Liver (tissue), 9 donors: Measurements from ENCODE around the gene CCDC91. TPM values are rescaled to one million over a fixed set of nuclear protein-coding genes. Genes with fewer than 3 reads are reported as not detected.

Experiments used
- DNase-seq: peaks from one replicate; pipeline ENCODE4 v3.0.0-alpha.2; 2017; ENCODE audit warnings: low spot score
- H3K27ac ChIP-seq, 2 donors: one replicate each; pipeline ENCODE4 v1.7.0; 2013; ENCODE audit warnings: inconsistent platforms in 2 of 2, low read length in 2 of 2, control low read depth in 1 of 2, low read depth in 1 of 2, mild to moderate bottlenecking in 1 of 2
- H3K27me3 ChIP-seq, 4 donors: one replicate each; pipeline versions ENCODE4 v1.6.1 to v1.7.0; 2013; ENCODE audit warnings: low read length in 3 of 4, inconsistent platforms in 1 of 4, mild to moderate bottlenecking in 1 of 4, moderate library complexity in 1 of 4; ENCODE audit not compliant: control insufficient read depth in 4 of 4, insufficient read depth in 4 of 4
- H3K36me3 ChIP-seq, 4 donors: one replicate each; pipeline versions ENCODE4 v1.6.1 to v1.7.0; 2013; ENCODE audit warnings: low read length in 3 of 4, mild to moderate bottlenecking in 3 of 4, low read depth in 1 of 4, moderate library complexity in 1 of 4; ENCODE audit not compliant: control insufficient read depth in 4 of 4, insufficient read depth in 3 of 4
- H3K4me1 ChIP-seq, 4 donors: one replicate each; pipeline versions ENCODE4 v1.6.1 to v1.7.0; 2013; ENCODE audit warnings: low read length in 3 of 4, mild to moderate bottlenecking in 3 of 4, moderate library complexity in 1 of 4; ENCODE audit not compliant: control insufficient read depth in 4 of 4, insufficient read depth in 4 of 4
- H3K4me3 ChIP-seq, 3 donors: one replicate each; pipeline versions ENCODE4 v1.6.1 to v1.7.0; 2013; ENCODE audit warnings: low read length in 3 of 3, control low read depth in 1 of 3, low read depth in 1 of 3, mild to moderate bottlenecking in 1 of 3
- H3K9ac ChIP-seq, 2 donors: one replicate each; pipeline ENCODE4 v1.7.0; 2013; ENCODE audit warnings: low read length in 2 of 2, mild to moderate bottlenecking in 2 of 2, moderate library complexity in 2 of 2, control low read depth in 1 of 2, low read depth in 1 of 2
- H3K9me3 ChIP-seq, 4 donors: one replicate each; pipeline versions ENCODE4 v1.6.1 to v1.7.0; 2013; ENCODE audit warnings: low read length in 3 of 4; ENCODE audit not compliant: control insufficient read depth in 4 of 4
- ATF3 ChIP-seq: IDR thresholded peaks from 2 replicates; pipeline ENCODE4 v1.6.1; 2016; ENCODE audit warnings: antibody characterized with exemption
- CTCF ChIP-seq: fragments of 150-350 bp; IDR thresholded peaks from 2 replicates; pipeline ENCODE4 v1.5.1; 2017; ENCODE audit warnings: improper control_type of control experiment, low read depth, low read length; ENCODE audit not compliant: missing input control
- EGR1 ChIP-seq, 2 donors: IDR thresholded peaks; 2 replicates each; pipeline ENCODE4 v1.6.1; 2016 to 2018; ENCODE audit warnings: antibody characterized with exemption in 2 of 2, low read depth in 2 of 2
- FOXA1 ChIP-seq: IDR thresholded peaks from 2 replicates; pipeline ENCODE4 v1.6.1; 2016; ENCODE audit warnings: antibody characterized with exemption
- FOXA2 ChIP-seq: IDR thresholded peaks from 2 replicates; pipeline ENCODE4 v1.6.1; 2016; ENCODE audit warnings: antibody characterized with exemption
- GABPA ChIP-seq, 2 donors: IDR thresholded peaks in 1 of 2; conservative IDR thresholded peaks in 1 of 2; 2 replicates each; pipeline ENCODE4 v1.6.1; 2016; ENCODE audit warnings: antibody characterized with exemption in 2 of 2, mild to moderate bottlenecking in 1 of 2, moderate library complexity in 1 of 2
- HNF4A ChIP-seq, 2 donors: conservative IDR thresholded peaks; 2 replicates each; pipeline ENCODE4 v1.6.1; 2016; ENCODE audit warnings: antibody characterized with exemption in 2 of 2, mild to moderate bottlenecking in 2 of 2
- HNF4G ChIP-seq: IDR thresholded peaks from 2 replicates; pipeline ENCODE4 v1.6.1; 2016; ENCODE audit warnings: antibody characterized with exemption
- JUND ChIP-seq, 2 donors: IDR thresholded peaks; 2 replicates each; pipeline ENCODE4 v1.6.1; 2016; ENCODE audit warnings: antibody characterized with exemption in 2 of 2
- MAX ChIP-seq: IDR thresholded peaks from 2 replicates; pipeline ENCODE4 v1.6.1; 2016; ENCODE audit warnings: antibody characterized with exemption
- NR2F2 ChIP-seq: IDR thresholded peaks from 2 replicates; pipeline ENCODE4 v1.6.1; 2016; ENCODE audit warnings: antibody characterized with exemption
- RAD21 ChIP-seq, 2 donors: IDR thresholded peaks; 2 replicates each; pipeline ENCODE4 v1.6.1; 2016; ENCODE audit warnings: antibody characterized with exemption in 2 of 2, mild to moderate bottlenecking in 2 of 2
- REST ChIP-seq: IDR thresholded peaks from 2 replicates; pipeline ENCODE4 v1.6.1; 2016; ENCODE audit warnings: antibody characterized with exemption, mild to moderate bottlenecking
- RXRA ChIP-seq, 2 donors: IDR thresholded peaks; 2 replicates each; pipeline ENCODE4 v1.6.1; 2017 to 2018; ENCODE audit warnings: antibody characterized with exemption in 2 of 2, mild to moderate bottlenecking in 1 of 2
- SP1 ChIP-seq: IDR thresholded peaks from 2 replicates; pipeline ENCODE4 v1.6.1; 2018; ENCODE audit warnings: antibody characterized with exemption, mild to moderate bottlenecking
- TAF1 ChIP-seq: conservative IDR thresholded peaks from 2 replicates; pipeline ENCODE4 v1.6.1; 2016; ENCODE audit warnings: antibody characterized with exemption, mild to moderate bottlenecking
- YY1 ChIP-seq: IDR thresholded peaks from 2 replicates; pipeline ENCODE4 v1.6.1; 2016; ENCODE audit warnings: antibody characterized with exemption, mild to moderate bottlenecking
- ZBTB33 ChIP-seq: IDR thresholded peaks from 2 replicates; pipeline ENCODE4 v1.6.1; 2016; ENCODE audit warnings: antibody characterized with exemption
- WGBS: extraction: QIAGEN DNeasy Blood & Tissue Kit; methylation state at CpG from one replicate; pipeline ENCODE4 v1.1.7; 2013; 5-methylcytosine and 5-hydroxymethylcytosine counted together
- polyA plus RNA-seq, 2 donors: library from polyadenylated mRNA; stranded (reverse) in 1 of 2; unstranded in 1 of 2; fragments of 200-250 nt in 1 of 2; fragments of >200 nt in 1 of 2; fragmentation: Nextera tagmentation in 1 of 2; extraction: Ambion mirVana in 1 of 2; gene quantifications; one replicate each; pipeline versions ENCODE4 v1.2.1 to v1.2.3, GENCODE V29; 2013 to 2015
- total RNA-seq, 2 donors: library from RNA; depleted of rRNA; stranded (reverse); fragments of >200 nt; gene quantifications; one replicate each; pipeline ENCODE4 v1.2.3, GENCODE V29; 2014
- donor health status: healthy.
- donor health status: healthy.
- donor health status: healthy.
- donor health status: healthy.
- donor health status: healthy.

The CCDC91 gene
- total and polyA plus RNA-seq, 4 donors = 8.4 to 29.0 (median 15.1) TPM

GRCh38 chr12:28278499-28278898, 88.2 kb downstream of the CCDC91 start:
- H3K4me1 ChIP-seq = no peaks in the 10 kb centered on the region
- peaks cover 0 to 1% (median 0%) of the 10 kb centered on the region in 4 donors for H3K36me3 ChIP-seq
- H3K9ac ChIP-seq = no peak overlapping the region
- peaks cover 0 to 3% (median 0%) of the 10 kb centered on the region in 4 donors for H3K9me3 ChIP-seq
- H3K4me3 ChIP-seq = no peak overlapping the region
- 97% methylated on average over 1 of the region's 1 CpG for WGBS
- no peak for DNase-seq
- no peak for TF ChIP-seq HNF4A (conservative IDR thresholded peaks at IDR 0.05)
- no peak for TF ChIP-seq FOXA2
- TF ChIP-seq JUND (IDR thresholded peaks at IDR 0.05) = no peak
- TF ChIP-seq TAF1 = no peak
- no peak for TF ChIP-seq ZBTB33
- no peak for TF ChIP-seq FOXA1
- TF ChIP-seq SP1 = no peak
- no peak for TF ChIP-seq CTCF
- TF ChIP-seq NR2F2 = no peak
- no peak for TF ChIP-seq GABPA (IDR thresholded peaks at IDR 0.05 in 1 of 2, conservative IDR thresholded peaks at IDR 0.05 in 1 of 2)
- no peak for TF ChIP-seq REST
- TF ChIP-seq ATF3 = no peak
- TF ChIP-seq YY1 = no peak
- no peak for TF ChIP-seq MAX
- TF ChIP-seq EGR1 (IDR thresholded peaks at IDR 0.05; ENCODE audit: low read depth in 2 of 2) = no peak
- no peak for TF ChIP-seq RAD21 (IDR thresholded peaks at IDR 0.05)
- H3K27ac ChIP-seq = no peak overlapping the region
- no peaks in the 10 kb centered on the region for H3K27me3 ChIP-seq

- no peaks in the 10 kb centered on the region for H3K4me1 ChIP-seq
- H3K4me3 ChIP-seq = no peak overlapping the region
- TF ChIP-seq ZBTB33 (no peak), FOXA2 (no peak), FOXA1 (no peak), HNF4A (conservative IDR thresholded peaks at IDR 0.05) (no peak), TAF1 (no peak), ATF3 (no peak), GABPA (IDR thresholded peaks at IDR 0.05 in 1 of 2, conservative IDR thresholded peaks at IDR 0.05 in 1 of 2) (no peak), RXRA (IDR thresholded peaks at IDR 0.05) (no peak), RAD21 (IDR thresholded peaks at IDR 0.05) (no peak), EGR1 (IDR thresholded peaks at IDR 0.05; ENCODE audit: low read depth in 2 of 2) (no peak), HNF4G (no peak), JUND (IDR thresholded peaks at IDR 0.05) (no peak), YY1 (no peak), MAX (no peak)
- no peak for DNase-seq
- H3K9ac ChIP-seq = no peak overlapping the region
- H3K27ac ChIP-seq = no peak overlapping the region
- H3K36me3 ChIP-seq = peaks cover 0 to 2% (median under 1%) of the 10 kb centered on the region in 4 donors
- peaks cover 0 to 3% (median 0%) of the 10 kb centered on the region in 4 donors for H3K9me3 ChIP-seq
- whole genome bisulfite sequencing = 100% methylated on average over 1 of the region's 1 CpG
- no peaks in the 10 kb centered on the region for H3K27me3 ChIP-seq
Observed at GRCh38 chr12:28278960-28279359, 88.7 kb downstream of the CCDC91 start.
